Stimulated activated CD8-positive, alpha-beta memory T cell treated with anti-CD3 and anti-CD28 coated beads, Interleukin-15, amount 100 ng/mL, for 1 hour (primary cell): ENCODE results near the gene PIK3R1.

Experiments used
- DNase-seq: peaks from one replicate; pipeline ENCODE4 v3.0.0-alpha.2; 2020; ENCODE audit warnings: low read depth

Gene PIK3R1

GRCh38 chr5:68215208-68215897, at the start of gene PIK3R1:
Gene PIK3R1 (plus strand): TSS chr5:68215756. CDS start chr5:68226676, 10,920 bp downstream.
- peak; percentile 78 for DNase-seq

- no peak for DNase-seq
Measured at GRCh38 chr5:68167195-68167651, 48.3 kb upstream of the PIK3R1 start.

- no peak for DNase-seq
Measured at GRCh38 chr5:68169903-68170302, 45.7 kb upstream of the PIK3R1 start.

- DNase-seq = no peak
Measured at GRCh38 chr5:68170826-68171558, 44.6 kb upstream of the PIK3R1 start.

GRCh38 chr5:68172314-68172713, 43.2 kb upstream of the PIK3R1 start:
- DNase-seq = no peak

- DNase-seq = no peak
Measured at GRCh38 chr5:68173007-68173406, 42.5 kb upstream of the PIK3R1 start.

GRCh38 chr5:68176253-68176652, 39.3 kb upstream of the PIK3R1 start:
- no peak for DNase-seq

- no peak for DNase-seq
Measured at GRCh38 chr5:68176802-68177479, 38.6 kb upstream of the PIK3R1 start.

GRCh38 chr5:68177676-68178075, 37.9 kb upstream of the PIK3R1 start:
- DNase-seq = no peak

GRCh38 chr5:68178579-68178978, 37.0 kb upstream of the PIK3R1 start:
- DNase-seq = no peak

- DNase-seq = no peak
Measured at GRCh38 chr5:68180121-68181038, 35.2 kb upstream of the PIK3R1 start.

- DNase-seq = no peak
Measured at GRCh38 chr5:68181039-68181599, 34.4 kb upstream of the PIK3R1 start.

GRCh38 chr5:68182094-68182493, 33.5 kb upstream of the PIK3R1 start:
- DNase-seq = no peak

- no peak for DNase-seq
Measured at GRCh38 chr5:68182534-68182933, 33.0 kb upstream of the PIK3R1 start.

GRCh38 chr5:68187268-68188055, 28.1 kb upstream of the PIK3R1 start:
- no peak for DNase-seq

- no peak for DNase-seq
Measured at GRCh38 chr5:68189171-68189570, 26.4 kb upstream of the PIK3R1 start.

GRCh38 chr5:68189613-68190012, 25.9 kb upstream of the PIK3R1 start:
- DNase-seq = no peak

- DNase-seq = no peak
Measured at GRCh38 chr5:68190619-68191018, 24.9 kb upstream of the PIK3R1 start.

GRCh38 chr5:68191083-68191791, 24.3 kb upstream of the PIK3R1 start:
- no peak for DNase-seq

GRCh38 chr5:68192679-68193060, 22.9 kb upstream of the PIK3R1 start:
- no peak for DNase-seq
